Measurements from ENCODE around the gene BLID.

The BLID gene

GRCh38 chr11:122075016-122075415 lies 41.0 kb downstream of the BLID start:
- no peak for DNase-seq

GRCh38 chr11:122074022-122074421 lies 42.0 kb downstream of the BLID start:
- no peak for DNase-seq

GRCh38 chr11:122071709-122072202 lies 44.3 kb downstream of the BLID start:
- DNase-seq, result no peak

GRCh38 chr11:122069707-122070360 lies 46.2 kb downstream of the BLID start:
- DNase-seq, result no peak

- no peak for DNase-seq
These were observed 47.2 kb downstream of the BLID start for GRCh38 chr11:122068837-122069236.

GRCh38 chr11:122068141-122068540 lies 47.9 kb downstream of the BLID start:
- no peak for DNase-seq

Data from activated CD8-positive, alpha-beta memory T cell treated with anti-CD3 and anti-CD28 coated beads for 24 hours (primary cell).